ENCODE results near the gene METTL16.
"Not testable (repeated sequence)": the region's sequence is repeated elsewhere in the genome, so short reads cannot be mapped to it uniquely, and the experiment has no call there.

The METTL16 gene

DNA sequence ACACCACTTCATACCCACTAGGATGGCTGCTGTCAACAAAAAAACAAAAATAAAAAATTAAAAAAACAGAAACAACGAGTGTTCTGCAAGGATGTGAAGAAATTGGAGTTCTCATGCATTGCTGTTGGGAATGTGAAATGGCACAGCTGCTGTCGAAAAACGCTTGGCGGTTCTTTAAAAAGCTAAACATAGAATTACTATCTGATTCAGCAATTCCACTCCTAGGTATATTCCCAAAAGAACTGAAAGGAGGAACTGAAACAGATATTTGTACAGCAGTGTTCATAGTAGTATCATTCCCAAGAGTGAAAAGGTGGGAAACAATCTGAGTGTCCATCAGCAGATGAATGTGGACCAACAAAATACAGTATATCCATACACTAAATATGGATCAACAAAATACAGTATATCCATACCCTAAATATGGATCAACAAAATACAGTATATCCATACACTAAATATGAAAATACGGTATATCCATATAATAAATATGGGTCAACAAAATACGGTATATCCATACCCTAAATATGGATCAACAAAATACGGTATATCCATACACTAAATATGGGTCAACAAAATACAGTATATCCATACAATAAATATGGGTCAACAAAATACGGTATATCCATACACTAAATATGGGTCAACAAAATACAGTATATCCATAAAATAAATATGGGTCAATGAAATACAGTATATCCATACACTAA, 8.7 kb downstream of the METTL16 start:
- no peak for DNase-seq

GRCh38 chr17:2500446-2500845, 11.2 kb downstream of the METTL16 start:
- DNase-seq = no peak

DNA sequence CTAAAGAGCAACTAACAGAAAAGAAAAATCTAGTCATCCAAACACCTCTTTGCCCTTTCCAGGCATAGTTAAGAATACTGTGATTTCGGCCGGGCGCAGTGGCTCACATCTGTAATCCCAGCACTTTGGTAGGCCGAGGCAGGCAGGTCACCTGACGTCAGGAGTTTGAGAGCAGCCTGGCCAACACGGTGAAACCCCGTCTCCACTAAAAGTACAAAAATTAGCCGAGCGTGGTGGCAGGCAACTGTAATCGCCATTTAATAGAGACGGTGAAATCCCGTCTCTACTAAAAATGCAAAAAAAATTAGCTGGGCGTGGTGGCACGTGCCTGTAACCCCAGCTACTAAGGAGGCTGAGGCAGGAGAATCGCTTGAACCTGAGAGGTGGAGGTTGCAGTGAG, 22.4 kb downstream of the METTL16 start:
- DNase-seq = not testable (repeated sequence)

DNA sequence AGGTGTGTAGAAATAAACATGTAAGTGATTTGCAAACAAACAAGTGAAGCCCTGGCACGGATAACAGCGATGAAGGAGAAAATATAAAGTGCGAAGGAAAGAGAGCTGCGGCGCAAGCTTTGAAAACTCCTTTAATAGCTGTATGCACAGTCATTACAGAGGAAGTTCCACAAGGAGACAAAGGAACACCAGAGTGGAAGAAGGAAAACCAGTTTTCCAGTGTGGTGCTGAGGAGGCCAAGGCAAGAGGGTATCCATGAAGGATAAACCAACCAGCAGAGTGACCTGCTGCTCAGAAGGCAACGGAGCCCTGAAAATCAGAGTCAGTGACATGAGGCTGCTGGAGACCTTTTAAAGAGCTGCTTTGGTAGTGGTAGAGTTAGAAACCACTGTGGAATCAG, 24.4 kb downstream of the METTL16 start:
- no peak for DNase-seq

DNA sequence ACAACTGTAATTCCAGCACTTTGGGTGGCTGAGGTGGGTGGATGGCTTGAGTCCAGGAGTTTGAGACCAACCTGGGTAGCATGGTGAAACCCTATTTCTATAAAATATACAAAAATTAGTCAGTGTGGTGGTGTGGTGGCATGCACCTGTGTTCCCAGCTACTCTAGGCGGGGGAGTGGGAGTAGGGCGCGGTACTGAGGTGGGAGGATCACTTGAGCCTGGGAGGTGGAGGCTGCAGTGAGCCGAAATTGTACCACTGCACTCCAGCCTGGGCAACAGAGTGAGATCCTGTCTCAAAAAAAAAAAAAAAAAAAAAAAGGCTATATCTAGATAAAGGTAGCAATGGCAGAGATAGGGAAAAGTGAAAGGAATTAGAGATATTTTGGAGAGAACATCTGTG, 25.0 kb downstream of the METTL16 start:
- DNase-seq = not testable (repeated sequence)

DNA sequence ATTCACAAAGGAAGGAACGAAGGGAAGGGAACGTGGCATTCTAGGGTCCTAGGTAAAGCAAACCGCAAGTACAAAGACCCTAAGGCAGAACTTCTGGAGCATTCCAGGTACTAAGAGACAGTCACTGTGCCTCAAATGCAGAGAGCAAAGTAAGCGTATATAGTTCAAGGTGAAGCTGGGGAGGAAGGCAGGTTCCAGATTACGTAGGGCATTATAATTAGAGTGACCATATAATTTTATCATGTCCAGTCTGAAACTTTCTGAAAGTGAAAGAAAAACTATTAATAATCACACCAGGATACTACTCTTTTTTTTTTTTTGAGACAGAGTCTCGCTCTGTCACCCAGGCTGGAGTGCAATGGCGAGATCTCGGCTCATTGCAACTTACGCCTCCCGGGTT, 25.7 kb downstream of the METTL16 start:
- no peak for DNase-seq

DNA sequence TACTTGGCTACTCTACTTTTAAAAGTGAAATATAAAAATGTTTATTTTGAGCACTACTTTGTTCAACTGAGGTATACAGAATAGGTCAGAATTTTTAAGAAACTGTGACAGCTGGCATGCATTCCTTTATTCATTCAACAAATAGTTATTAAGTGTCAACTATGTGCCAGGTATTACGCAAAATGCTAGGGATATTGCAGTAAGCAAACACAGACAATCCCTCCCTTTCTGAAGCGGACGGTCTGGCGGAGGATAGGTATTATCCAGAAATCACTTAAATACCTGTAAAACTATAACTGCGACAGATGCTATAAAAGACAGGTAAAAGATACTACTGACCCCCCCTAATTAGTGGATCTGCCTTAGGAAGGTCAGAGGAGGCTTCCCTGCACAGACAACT, 26.1 kb downstream of the METTL16 start:
- no peak for DNase-seq

DNA sequence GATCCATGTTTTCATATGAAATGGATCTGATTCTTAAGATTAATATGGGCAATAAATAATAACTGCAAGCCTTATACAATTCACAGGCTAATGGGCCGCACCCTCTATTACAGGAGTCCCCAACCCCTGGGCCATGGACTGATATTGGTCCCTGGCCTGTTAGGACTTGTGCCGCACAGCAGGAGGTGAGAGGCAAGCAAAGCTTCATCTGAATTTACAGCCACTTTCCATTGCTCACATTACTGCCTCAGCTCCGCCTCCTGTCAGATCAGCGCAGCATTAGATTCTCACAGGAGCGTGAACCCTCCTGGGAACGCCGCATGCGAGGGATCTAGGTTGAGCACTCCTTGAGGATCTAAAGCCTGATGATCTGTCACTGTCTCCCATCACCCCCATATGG, 26.8 kb downstream of the METTL16 start:
- no peak for DNase-seq

GRCh38 chr17:2483084-2483483, 28.6 kb downstream of the METTL16 start:
- DNase-seq = no peak

DNA sequence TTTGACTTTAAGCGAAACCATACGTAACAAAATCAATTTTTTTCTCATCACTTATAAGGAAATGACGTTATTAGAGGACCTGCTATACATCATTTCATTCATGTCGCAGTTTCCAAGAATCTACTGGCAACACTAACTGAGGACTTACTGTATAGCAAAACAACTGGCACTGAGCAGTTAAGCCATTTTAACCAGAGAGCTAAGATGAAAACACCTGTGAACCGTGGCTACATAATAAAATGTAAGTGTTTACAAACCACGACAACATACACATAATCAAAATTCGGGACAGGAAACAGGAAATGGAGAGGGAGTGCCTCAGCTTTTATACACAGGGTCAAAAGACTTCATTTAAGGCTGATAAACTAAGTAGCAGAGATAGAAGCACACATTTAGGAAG, 29.5 kb downstream of the METTL16 start:
- DNase-seq = no peak

- DNase-seq = no peak
Observed at GRCh38 chr17:2481760-2482159, 29.9 kb downstream of the METTL16 start.

GRCh38 chr17:2478458-2478857, 33.2 kb downstream of the METTL16 start:
- no peak for DNase-seq

DNA sequence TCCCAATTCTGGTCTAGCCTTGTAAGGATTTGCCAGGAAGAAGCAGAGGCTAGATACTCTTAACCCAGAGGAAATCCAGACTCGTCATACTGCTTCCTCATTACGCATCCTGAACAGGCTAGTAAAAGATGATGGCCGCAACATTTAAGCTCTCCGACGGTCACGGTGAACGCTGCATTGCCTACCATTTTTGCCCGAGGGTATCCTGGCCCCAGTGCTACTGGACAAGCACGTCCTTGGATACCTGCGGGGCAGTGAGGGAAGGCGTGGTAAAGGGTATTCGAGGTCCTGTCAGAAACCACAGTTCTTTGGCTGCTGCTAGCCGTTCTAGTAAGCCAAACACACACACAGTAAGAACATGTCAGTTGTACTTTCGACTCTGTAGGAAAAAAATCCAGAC, 36.6 kb downstream of the METTL16 start:
- DNase-seq = no peak

GRCh38 chr17:2474371-2474770, 37.3 kb downstream of the METTL16 start:
- no peak for DNase-seq

DNA sequence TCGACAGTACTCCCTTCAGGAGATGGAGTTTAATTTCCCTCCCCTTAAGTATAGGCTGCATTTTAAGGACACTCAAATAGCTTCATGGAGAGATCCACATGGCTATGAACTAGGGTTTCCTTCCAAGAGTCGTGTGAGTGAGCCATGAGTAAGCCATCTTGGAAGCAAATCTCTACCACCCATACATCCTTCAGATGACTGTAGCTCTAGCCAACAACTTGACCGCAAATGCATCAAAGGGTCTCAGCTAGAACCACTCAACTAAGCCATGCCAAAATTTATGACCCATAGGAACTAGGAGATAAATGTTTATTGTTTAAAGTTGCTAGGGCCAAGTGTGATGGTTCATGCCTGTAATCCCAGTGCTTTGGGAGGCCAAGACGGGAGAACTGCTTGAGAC, 43.4 kb downstream of the METTL16 start:
- no peak for DNase-seq

- no peak for DNase-seq
Observed at GRCh38 chr17:2466931-2467330, 44.8 kb downstream of the METTL16 start.

DNA sequence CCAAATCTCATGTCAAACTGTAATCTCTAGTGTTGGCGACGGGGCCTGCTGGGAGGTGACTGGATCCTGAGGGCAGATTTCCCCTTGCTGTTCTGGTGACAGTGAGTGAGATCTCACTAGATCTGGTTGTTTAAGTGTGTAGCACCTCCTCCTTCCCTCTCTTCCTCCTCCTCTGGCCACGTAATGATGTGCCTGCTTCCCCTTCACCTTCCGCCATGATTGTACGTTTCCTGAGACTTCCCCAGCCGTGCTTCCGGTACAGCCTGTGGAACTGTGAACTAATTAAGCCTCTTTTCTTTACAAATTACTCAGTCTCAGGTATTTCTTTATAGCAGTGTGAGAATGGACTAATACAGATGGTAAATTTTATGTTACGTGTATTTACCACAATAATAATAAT, 49.2 kb downstream of the METTL16 start:
- no peak for DNase-seq

GRCh38 chr17:2459917-2460271, 51.8 kb downstream of the METTL16 start:
- no peak for DNase-seq

DNA sequence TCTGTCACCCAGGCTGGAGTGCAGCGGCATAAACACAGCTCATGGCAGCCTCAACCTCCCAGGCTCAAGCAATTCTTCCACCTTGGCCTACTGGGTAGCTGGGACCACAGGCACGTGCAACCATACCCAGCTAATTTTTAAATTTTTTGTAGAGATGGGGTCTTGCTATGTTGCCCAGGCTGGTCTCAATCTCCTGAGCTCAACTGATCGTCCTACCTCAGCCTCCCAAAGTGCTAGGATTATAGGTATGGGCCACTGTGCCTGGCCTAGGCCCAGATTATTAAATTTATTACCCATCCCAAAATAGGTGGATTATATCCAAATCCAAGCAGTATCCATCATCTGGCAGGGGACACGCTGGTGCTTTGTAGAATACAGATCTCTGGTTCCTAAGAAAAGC, 53.8 kb downstream of the METTL16 start:
- no peak for DNase-seq

GRCh38 chr17:2456475-2456874, 55.2 kb downstream of the METTL16 start:
- no peak for DNase-seq

DNA sequence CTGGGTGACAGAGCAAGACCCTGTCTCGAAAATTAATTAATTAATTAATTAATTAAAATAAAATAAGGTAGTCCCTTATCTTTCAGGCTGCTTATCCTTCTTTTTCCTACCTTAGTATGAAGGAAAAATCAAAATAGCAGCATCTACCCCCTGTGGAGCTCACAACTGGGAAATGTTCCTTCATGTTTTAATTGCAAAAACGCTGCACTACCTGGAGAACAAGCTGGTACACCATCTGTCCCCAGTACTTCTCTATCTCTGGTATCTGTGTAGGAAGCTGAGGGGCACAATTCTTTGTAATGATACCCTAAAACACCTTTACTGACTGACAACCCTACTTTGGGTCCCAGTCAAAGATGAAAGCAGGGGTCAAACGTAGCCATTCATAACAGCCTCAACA, 55.7 kb downstream of the METTL16 start:
- DNase-seq = no peak

GRCh38 chr17:2453866-2454265, 57.8 kb downstream of the METTL16 start:
- no peak for DNase-seq

- DNase-seq = no peak
Observed at GRCh38 chr17:2453325-2453724, 58.4 kb downstream of the METTL16 start.

GRCh38 chr17:2452216-2452750, 59.4 kb downstream of the METTL16 start:
- DNase-seq = no peak

GRCh38 chr17:2450016-2450650, 61.6 kb downstream of the METTL16 start:
- DNase-seq = no peak

Measured in activated CD4-positive, alpha-beta T cell treated with anti-CD3 and anti-CD28 coated beads, Interleukin-2, amount 50 U/mL, for 4 hours (primary cell).